ENCODE measurements around the gene SFR1. TPM values are rescaled to one million over a fixed set of nuclear protein-coding genes. Genes with fewer than 3 reads are reported as not detected.

SFR1 gene
- total RNA-seq, 1 donor: 8.2 TPM

DNA sequence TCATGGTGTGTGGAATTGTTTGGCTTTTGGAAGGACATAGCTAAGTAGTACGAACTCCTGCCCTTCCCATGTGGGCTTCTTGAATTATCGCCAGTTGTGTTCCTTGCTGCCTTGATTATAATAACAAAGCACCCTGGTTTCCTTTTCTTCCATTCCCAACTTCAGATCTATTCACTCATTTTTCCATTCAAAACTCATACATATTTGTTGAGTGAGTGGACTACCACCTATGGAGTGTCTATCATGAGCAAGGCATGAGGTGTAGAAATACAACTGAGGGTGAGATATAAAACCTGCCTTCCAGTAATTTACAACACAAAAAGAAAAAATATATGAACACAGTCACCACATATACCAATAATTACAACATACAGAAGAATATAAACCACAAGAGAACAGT lies 31.4 kb upstream of the SFR1 start:
- no peak overlapping the region for H3K4me3 ChIP-seq (ENCODE audit: low read depth, low read length)
- TF ChIP-seq, protein P1, sequence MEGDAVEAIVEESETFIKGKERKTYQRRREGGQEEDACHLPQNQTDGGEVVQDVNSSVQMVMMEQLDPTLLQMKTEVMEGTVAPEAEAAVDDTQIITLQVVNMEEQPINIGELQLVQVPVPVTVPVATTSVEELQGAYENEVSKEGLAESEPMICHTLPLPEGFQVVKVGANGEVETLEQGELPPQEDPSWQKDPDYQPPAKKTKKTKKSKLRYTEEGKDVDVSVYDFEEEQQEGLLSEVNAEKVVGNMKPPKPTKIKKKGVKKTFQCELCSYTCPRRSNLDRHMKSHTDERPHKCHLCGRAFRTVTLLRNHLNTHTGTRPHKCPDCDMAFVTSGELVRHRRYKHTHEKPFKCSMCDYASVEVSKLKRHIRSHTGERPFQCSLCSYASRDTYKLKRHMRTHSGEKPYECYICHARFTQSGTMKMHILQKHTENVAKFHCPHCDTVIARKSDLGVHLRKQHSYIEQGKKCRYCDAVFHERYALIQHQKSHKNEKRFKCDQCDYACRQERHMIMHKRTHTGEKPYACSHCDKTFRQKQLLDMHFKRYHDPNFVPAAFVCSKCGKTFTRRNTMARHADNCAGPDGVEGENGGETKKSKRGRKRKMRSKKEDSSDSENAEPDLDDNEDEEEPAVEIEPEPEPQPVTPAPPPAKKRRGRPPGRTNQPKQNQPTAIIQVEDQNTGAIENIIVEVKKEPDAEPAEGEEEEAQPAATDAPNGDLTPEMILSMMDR (IDR thresholded peaks at IDR 0.05; ENCODE audit: insufficient read depth, low read depth, low read length): no peak
- no peak for DNase-seq (ENCODE audit: low read depth)

DNA sequence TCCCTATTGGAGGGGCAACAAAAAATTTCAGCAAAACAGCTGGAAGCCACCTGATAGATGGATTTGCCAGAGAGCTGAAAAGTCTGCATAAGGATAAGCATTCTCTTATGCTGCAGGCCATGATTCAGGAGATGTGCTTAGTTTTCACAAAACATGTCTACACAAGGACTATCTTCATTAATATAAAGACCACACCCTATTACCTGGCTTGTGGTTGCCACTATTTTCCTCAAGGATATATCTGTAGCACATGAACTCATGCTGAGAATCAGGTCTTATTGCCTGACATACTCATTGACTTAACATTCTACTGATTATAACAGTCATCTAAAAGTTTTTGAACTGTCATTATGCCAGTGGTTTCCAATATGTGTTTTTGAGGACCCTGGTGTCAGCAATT lies 29.2 kb upstream of the SFR1 start:
- no peak for DNase-seq (ENCODE audit: low read depth)
- no peak overlapping the region for H3K4me3 ChIP-seq (ENCODE audit: low read depth, low read length)
- TF ChIP-seq, protein P1 (IDR thresholded peaks at IDR 0.05; ENCODE audit: insufficient read depth, low read depth, low read length): no peak

DNA sequence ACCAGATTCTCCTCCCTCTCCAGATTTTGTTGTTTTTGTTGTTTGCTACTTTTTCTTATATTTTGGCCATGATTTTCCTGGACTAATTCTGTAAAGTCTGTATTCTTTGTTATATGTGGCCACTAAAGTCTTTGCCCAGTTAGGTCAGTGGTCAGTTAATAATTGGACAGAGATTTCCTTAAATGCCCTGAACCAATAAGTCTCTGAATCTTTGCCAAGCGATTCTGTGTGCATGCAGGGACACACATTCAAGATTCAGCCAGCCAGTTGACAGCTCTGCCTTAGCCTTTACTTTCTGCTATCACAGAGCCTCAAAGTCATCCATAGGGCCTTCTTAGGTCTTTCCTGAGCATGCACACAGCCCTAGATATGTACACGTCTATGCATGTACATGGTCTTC lies 25.3 kb upstream of the SFR1 start:
- TF ChIP-seq, protein P1 (IDR thresholded peaks at IDR 0.05; ENCODE audit: insufficient read depth, low read depth, low read length): no peak

DNA sequence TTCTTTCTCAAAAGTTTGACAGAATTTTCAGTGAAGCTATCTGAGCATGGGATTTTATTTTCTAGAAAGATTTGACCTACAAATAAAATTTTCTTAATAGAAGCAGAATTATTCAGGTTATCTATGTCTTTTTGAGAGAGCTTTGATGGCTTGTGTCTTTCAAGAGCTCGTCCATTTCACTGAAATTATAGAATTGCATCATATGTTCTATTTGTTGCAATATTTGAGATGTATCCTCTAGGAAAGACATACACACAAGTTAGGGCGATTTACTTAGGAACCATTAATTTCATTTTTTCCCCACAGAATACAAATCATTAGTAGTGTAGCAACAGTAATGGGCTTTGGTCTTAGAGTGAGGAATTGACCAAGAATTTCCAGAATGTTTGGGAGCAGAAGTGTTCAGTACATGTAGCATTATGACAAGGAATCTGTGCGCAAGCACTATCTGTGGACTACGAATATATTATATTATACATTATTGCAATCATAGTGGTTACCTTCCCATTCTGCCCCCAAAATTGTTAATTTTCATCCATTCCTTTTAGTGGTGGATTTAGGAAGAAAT lies 23.5 kb upstream of the SFR1 start:
- no peak overlapping the region for H3K4me3 ChIP-seq (ENCODE audit: low read depth, low read length)
- no peak for DNase-seq (ENCODE audit: low read depth)
- TF ChIP-seq, protein P1 (IDR thresholded peaks at IDR 0.05; ENCODE audit: insufficient read depth, low read depth, low read length): no peak

More for the DNA sequence above, 25.3 kb upstream of the SFR1 start:
- no peak for DNase-seq (ENCODE audit: low read depth)
- H3K4me3 ChIP-seq (ENCODE audit: low read depth, low read length): no peak overlapping the region

DNA sequence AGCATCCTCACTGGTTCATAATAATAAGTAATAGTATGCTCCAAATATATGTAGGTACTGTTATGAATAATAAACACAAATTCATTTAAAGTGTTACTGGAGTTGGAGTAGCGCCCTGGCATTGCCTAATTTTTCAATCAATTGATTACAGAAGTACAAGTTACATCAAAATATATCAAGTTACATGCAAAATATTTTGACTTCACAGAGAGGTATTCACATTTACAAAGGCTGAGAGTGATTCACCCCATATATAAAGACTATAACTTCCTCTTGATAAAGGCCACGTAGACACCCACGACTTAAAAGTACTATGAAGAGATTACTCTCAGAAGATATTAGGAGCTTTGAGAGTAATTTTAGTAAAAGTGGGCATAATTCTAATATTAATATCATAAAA lies 22.7 kb upstream of the SFR1 start:
- TF ChIP-seq, protein P1 (IDR thresholded peaks at IDR 0.05; ENCODE audit: insufficient read depth, low read depth, low read length): no peak
- H3K4me3 ChIP-seq (ENCODE audit: low read depth, low read length): no peak overlapping the region
- no peak for DNase-seq (ENCODE audit: low read depth)

DNA sequence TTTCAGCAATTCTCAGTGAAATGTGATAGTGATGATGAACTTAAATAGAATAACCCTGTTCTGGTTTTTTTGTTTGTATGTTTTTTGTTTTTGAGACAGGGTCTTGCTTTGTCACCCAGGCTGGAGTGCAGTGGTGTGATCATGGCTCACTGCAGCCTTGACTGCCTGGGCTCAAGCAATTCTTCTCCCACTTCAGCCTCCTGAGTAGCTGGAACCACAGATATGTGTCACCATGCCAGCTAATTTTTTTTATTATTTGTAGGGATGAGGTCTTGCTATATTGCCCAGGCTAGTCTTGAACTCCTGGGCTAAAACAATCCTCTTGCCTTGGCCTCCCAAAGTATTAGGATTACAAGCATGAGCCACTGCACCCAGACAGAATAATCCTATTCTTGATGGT lies 22.0 kb upstream of the SFR1 start:
- no peak overlapping the region for H3K4me3 ChIP-seq (ENCODE audit: low read depth, low read length)
- TF ChIP-seq, protein P1 (IDR thresholded peaks at IDR 0.05; ENCODE audit: insufficient read depth, low read depth, low read length): no peak
- no peak for DNase-seq (ENCODE audit: low read depth)

DNA sequence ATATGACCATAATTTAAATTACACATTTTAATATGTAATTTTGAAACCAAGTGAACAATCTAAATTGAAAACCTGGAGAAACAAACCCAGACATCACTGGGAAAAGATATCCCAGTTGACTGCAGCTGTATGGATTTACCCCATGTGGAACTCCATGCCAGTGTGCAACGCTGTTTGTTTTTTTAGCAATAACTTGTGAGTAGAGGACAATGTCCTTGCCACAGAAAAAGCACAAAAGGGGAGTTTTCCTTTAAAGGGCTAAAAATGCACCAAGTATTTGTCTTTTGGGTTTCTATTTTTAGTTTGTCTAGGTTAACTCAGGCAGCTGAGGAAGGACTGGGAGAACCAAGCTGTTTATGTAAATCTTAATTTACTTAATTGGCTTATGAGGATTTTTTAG lies 21.2 kb upstream of the SFR1 start:
- TF ChIP-seq, protein P1 (IDR thresholded peaks at IDR 0.05; ENCODE audit: insufficient read depth, low read depth, low read length): no peak
- no peak for DNase-seq (ENCODE audit: low read depth)

More for the DNA sequence above, 21.2 kb upstream of the SFR1 start:
- H3K4me3 ChIP-seq (ENCODE audit: low read depth, low read length): no peak overlapping the region

Measured in fibroblast of villous mesenchyme (primary cell).